Esophagus muscularis mucosa (tissue), 4 donors: ENCODE results near the gene ANTXR1.

ENCODE experiments used
- CTCF ChIP-seq, 3 experiments: fragments of 200-600 bp in 2 of 3; fragments of 450-650 bp in 1 of 3; sonication (generic) in 2 of 3; IDR thresholded peaks; one replicate each; pipeline ENCODE4 v1.5.1; 2017 to 2019; ENCODE audit warnings: antibody characterized with exemption in 3 of 3, mild to moderate bottlenecking in 2 of 3, moderate library complexity in 1 of 3
- EP300 ChIP-seq: sonication (generic); formaldehyde crosslinking; IDR thresholded peaks from one replicate; pipeline ENCODE4 v1.6.1; 2017; ENCODE audit warnings: antibody characterized with exemption
- POLR2AphosphoS5 ChIP-seq, 2 donors: sonication (generic); formaldehyde crosslinking; IDR thresholded peaks; one replicate each; pipeline ENCODE4 v1.6.1; 2017; ENCODE audit warnings: antibody characterized with exemption in 2 of 2

- TF ChIP-seq CTCF (IDR thresholded peaks at IDR 0.05) (no peak), EP300 (no peak), POLR2AphosphoS5 (IDR thresholded peaks at IDR 0.05) (no peak)
Measured at GRCh38 chr2:69272803-69273471, 260.0 kb downstream of the ANTXR1 start.
